GM10847 (cell line): ENCODE results near the gene GABRG2.

Experiments
- POLR2A ChIP-seq: IDR thresholded peaks from 2 replicates; pipeline ENCODE4 v1.6.1; 2011; ENCODE audit not compliant: insufficient read length; ENCODE audit errors: extremely low read depth

GABRG2 gene

GRCh38 chr5:162154242-162154641 is 86.7 kb downstream of the GABRG2 start:
- TF ChIP-seq POLR2A, result no peak

- no peak for TF ChIP-seq POLR2A
Observed at GRCh38 chr5:162160401-162160800, 92.8 kb downstream of the GABRG2 start.

GRCh38 chr5:162163663-162164062 is 96.1 kb downstream of the GABRG2 start:
- TF ChIP-seq POLR2A, result no peak

GRCh38 chr5:162174358-162174974 is 106.9 kb downstream of the GABRG2 start:
- TF ChIP-seq POLR2A, result no peak

GRCh38 chr5:162187371-162187770 is 119.8 kb downstream of the GABRG2 start:
- TF ChIP-seq POLR2A, result no peak

GRCh38 chr5:162189719-162190118 is 122.1 kb downstream of the GABRG2 start:
- no peak for TF ChIP-seq POLR2A

- no peak for TF ChIP-seq POLR2A
Observed at GRCh38 chr5:162193012-162193411, 125.4 kb downstream of the GABRG2 start.

- TF ChIP-seq POLR2A, result no peak
Observed at GRCh38 chr5:162196351-162196750, 128.8 kb downstream of the GABRG2 start.

GRCh38 chr5:162202285-162202880 is 134.8 kb downstream of the GABRG2 start:
- no peak for TF ChIP-seq POLR2A
